HG02678 (cell line): ENCODE measurements around the gene SAA1.
A peak's percentile ranks its signal among the peaks of the same experiment; 100 is the strongest.
"Not testable (repeated sequence)": the region's sequence is repeated elsewhere in the genome, so short reads cannot be mapped to it uniquely, and the experiment has no call there.

Experiments
- ATAC-seq: cut with Tn5 transposase; IDR thresholded peaks from one replicate; pipeline ENCODE4 v1.9.1; 2021; ENCODE audit warnings: mild to moderate bottlenecking, moderate library complexity; ENCODE audit not compliant: unreplicated experiment

Gene SAA1

DNA sequence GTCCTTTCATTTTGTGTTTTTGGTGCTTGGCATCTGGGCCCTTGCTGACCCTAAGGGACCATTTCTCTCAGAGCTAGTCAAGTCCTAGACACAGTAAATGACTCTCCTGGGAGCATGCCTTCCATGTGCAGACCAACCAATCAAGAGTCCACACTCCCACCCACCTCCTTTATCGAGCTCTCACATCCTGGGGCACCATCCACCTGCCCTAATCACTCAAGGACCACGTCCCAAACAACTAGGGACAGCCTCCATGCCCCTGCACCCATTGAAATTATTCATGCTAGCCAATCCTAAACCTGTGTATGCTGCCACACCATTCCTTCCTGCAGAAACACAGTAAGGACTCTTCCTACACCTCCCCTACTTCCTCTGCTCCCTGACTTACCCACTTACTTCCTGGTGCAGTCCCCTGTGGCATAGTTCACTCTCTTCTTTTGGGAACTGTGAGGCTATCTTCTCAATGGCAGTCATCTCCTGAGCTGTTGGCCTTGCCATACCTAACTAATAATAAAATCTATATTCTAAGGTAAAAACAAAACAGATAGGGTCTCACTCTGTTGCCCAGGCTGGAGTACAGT is 11.2 kb upstream of the SAA1 start:
- ATAC-seq = no peak

DNA sequence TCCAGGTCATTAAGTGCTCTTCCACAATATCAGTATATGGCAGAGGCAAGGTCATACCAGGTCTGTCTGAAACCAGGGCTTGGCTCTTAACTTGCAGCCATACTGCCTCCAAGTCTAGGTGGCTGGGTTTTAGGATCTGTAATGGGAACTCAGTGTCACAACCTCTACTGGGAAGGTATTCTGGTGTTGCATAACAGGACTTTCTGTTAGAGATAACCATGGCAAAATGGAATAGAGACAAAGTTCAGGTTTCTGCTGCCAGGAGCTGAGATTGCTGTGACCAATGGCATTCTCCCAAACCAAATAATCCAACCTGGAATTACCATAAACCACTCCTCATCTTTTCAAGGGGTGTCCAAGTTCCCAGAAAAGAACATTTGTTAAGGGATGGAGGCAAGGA is 6.8 kb upstream of the SAA1 start:
- ATAC-seq = no peak

- ATAC-seq = no peak
These were observed 4.3 kb upstream of the SAA1 start for GRCh38 chr11:18261721-18262120.

GRCh38 chr11:18262681-18263350 is 3.2 kb upstream of the SAA1 start:
- ATAC-seq = not testable (repeated sequence)

DNA sequence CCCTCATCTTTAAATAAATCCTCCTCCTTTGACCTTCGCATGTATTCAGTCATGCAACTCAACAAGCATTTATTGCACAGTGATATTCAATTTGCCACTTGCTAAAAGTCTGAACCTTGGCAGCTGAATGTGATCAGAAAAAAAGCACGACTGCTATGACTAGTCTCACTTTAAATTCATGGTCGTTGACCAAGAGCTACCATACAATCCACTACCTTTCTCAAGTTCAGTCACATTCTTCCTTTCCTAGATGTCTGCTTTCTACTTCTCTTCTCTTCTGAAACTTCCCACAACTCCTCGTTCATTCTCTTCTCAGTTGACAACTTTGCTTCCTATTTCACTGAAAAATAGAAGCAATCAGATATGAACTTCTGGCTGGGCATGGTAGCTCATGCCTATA is 2.0 kb upstream of the SAA1 start:
- no peak for ATAC-seq

GRCh38 chr11:18264677-18265555 is 1.1 kb upstream of the SAA1 start:
- ATAC-seq = no peak

DNA sequence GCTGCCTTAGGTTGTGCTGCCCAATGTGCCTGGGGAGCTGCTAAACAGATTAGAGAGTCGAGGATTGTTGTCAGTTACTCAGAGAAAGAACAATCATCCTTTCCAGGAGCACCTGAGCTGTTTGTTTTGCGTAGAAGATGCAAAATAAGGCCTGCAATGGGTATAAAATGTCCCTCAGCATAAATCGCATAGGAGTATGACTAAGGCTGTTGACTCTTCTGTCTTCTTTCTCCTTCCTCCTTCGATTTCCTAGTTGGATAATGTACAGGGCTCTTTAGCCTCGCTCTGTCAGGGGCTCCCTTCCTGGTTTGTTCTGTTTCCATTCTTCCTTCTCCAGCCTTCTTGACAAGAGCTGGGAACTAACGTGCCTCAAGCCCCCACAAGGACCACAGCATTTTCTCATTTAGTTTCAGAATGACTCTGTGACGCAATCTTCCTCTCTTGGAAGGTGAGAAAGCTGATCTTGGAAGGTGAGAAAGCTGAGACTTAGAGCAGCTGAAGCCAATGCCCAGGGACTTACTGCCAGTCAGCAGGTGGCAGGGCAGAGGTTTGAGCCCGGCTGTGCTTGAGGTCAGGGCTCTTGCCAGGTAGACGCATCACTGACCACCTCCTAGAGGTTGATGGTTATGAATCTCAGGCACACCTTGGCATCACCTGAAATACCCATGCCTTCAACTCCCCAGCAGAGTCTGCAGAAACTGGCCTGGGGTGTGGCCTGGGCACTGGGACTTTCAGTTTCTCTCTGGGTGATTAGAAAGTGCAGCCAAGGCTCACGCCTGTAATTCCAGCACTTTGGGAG is 1.5 kb downstream of the SAA1 start:
- peak; percentile 67 for ATAC-seq

GRCh38 chr11:18269252-18269651 is 3.2 kb downstream of the SAA1 start:
- ATAC-seq = not testable (repeated sequence)

- no peak for ATAC-seq
These were observed 4.0 kb downstream of the SAA1 start for GRCh38 chr11:18270102-18270501.

DNA sequence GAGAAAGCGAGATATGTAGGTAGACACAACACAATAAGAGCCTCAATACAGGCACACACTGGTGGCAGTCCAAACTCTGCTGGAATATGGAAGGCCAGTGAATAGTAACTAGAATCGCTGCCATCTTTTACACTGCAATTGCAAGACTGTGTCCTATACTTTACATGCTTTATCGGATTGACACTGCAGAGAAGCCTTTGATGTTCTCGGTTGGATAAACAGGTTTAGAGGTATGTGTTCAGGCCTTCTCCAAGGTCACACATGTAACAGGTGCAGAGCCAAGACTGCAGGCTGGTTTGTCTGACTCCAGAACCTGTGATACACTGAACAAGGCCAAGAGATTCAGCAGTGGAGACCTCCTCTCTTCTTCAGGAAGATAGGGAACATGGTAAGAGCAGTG is 5.1 kb downstream of the SAA1 start:
- no peak for ATAC-seq

GRCh38 chr11:18277565-18278271 is 11.7 kb downstream of the SAA1 start:
- no peak for ATAC-seq

GRCh38 chr11:18280438-18281045 is 14.5 kb downstream of the SAA1 start:
- peak; percentile 95 for ATAC-seq

DNA sequence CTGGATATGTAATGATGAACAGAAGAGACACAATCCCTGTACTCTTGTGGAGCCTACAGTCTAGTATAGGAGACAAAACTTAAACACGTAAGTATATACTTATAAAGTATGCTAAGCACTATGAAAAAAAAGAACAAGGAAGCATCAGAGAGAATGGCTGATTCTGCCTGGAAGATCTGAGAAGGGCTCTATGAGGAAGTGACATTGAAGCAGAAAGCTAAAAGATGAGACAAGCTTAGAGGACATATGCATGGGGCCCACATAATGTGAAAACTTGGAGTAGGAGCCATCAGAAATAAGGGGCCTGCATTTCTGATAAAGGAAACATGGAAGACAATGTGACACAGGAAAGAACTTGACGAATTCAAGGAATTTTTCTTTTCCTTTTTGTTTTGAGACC is 16.6 kb downstream of the SAA1 start:
- ATAC-seq = no peak

GRCh38 chr11:18285841-18286240 is 19.8 kb downstream of the SAA1 start:
- no peak for ATAC-seq

- no peak for ATAC-seq
These were observed 22.8 kb downstream of the SAA1 start for GRCh38 chr11:18288911-18289310.

DNA sequence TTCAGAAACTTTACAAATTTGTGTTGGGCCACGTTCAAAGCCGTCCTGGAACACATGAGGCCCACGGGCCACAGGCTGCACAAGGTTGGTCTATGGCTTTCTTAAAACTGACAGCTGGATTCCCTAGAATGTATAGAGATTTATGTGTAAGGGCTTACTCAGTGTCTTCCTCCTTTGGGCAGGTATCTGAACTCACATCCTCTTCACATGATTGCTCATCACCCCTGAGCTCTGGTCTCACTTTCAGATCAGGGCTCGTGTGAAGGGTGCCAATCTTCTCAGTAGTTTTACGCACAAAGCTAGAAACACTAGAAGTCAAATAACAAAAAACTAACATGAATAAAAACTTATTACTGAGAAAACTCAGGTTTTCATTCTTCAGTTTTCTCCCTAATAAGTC is 28.8 kb downstream of the SAA1 start:
- ATAC-seq = no peak

DNA sequence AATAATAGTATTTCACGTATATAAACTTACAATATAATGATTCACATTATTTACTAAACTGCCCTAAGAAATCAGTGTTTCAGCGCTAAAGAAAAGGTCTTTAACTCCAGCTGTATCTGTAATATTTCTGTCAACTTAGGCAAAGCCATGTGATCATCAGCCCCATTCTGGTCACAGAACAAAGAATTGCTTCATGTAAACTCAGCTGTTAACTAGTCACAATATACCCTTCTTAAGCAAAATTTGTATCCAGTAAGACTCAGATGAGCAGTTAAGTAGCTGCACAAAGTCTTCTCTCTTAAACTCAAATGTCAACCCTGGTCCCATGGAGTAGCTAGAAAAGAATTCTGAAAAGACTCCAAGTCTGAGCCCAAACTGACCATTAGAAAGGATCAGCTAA is 29.3 kb downstream of the SAA1 start:
- ATAC-seq = no peak

- ATAC-seq = no peak
These were observed 33.7 kb downstream of the SAA1 start for GRCh38 chr11:18299721-18300120.

- ATAC-seq = no peak
These were observed 38.7 kb downstream of the SAA1 start for GRCh38 chr11:18304745-18305144.

DNA sequence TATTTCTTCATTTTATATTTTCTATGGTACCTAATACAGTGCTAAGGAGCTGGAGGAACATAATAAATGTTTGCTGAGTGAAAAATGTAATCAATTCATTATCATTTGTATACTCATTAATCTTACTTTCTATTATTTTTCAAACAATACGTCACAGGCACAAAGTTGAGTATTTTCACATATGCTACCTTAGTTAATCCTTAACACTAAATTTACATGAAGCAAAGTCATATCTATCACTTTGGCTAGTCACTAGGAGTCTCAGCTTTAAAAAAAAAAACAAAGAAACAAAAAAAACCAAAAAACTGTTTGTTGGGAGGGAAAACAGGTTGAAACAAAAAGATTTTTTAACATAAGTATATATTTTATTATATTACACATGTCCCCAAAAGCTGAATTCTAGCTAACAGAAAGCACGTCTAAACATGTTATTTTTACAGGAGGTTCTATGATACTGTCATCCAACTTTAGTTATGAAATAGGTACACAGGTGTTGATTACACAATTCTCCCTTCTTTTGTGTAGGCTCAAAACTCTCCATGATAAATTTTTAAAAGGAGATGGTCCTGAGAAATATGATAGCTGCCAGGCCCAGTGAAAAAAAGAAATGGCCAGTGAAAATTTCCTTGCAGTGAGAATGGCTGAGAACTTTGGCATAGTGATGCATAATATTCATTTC is 41.5 kb downstream of the SAA1 start:
- ATAC-seq = no peak
